Inferior parietal cortex (tissue), 1 donor: ENCODE results near the gene SOD3.

Experiments used
- DNase-seq: peaks from one replicate; pipeline ENCODE4 v3.0.0-alpha.2; 2016; ENCODE audit errors: extremely low spot score

SOD3 gene

GRCh38 chr4:24840826-24841543 lies 45.6 kb downstream of the SOD3 start:
- no peak for DNase-seq

- no peak for DNase-seq
Observed at GRCh38 chr4:24842356-24842755, 47.0 kb downstream of the SOD3 start.

- DNase-seq = no peak
Observed at GRCh38 chr4:24843096-24843495, 47.7 kb downstream of the SOD3 start.

- no peak for DNase-seq
Observed at GRCh38 chr4:24845132-24845531, 49.8 kb downstream of the SOD3 start.

GRCh38 chr4:24845902-24846301 lies 50.5 kb downstream of the SOD3 start:
- no peak for DNase-seq

GRCh38 chr4:24846716-24847115 lies 51.3 kb downstream of the SOD3 start:
- DNase-seq = no peak

- DNase-seq = no peak
Observed at GRCh38 chr4:24849351-24849750, 54.0 kb downstream of the SOD3 start.

GRCh38 chr4:24849756-24850155 lies 54.4 kb downstream of the SOD3 start:
- no peak for DNase-seq
